Upper lobe of left lung (tissue), 6 donors: ENCODE measurements around the gene SSC4D. TPM values are rescaled to one million over a fixed set of nuclear protein-coding genes. Genes with fewer than 3 reads are reported as not detected.

Experiments
- ATAC-seq, 2 donors: fragments of 200-7000 bp; cut with Tn5 transposase; one replicate each; pipeline ENCODE4 v1.9.1; 2022; ENCODE audit warnings: mild to moderate bottlenecking in 2 of 2, moderate library complexity in 2 of 2; ENCODE audit not compliant: low FRiP score in 2 of 2
- DNase-seq, 2 donors: peaks; one replicate each; pipeline ENCODE4 v3.0.0-alpha.2; 2019 to 2020
- H3K27ac ChIP-seq, 4 donors: fragments of 200-600 bp; sonication (generic); one replicate each; pipeline ENCODE4 v1.5.1; 2016 to 2019
- H3K27me3 ChIP-seq, 4 donors: fragments of 200-600 bp; sonication (generic); one replicate each; pipeline ENCODE4 v1.5.1; 2017 to 2019
- H3K36me3 ChIP-seq, 4 donors: fragments of 200-600 bp; sonication (generic); one replicate each; pipeline ENCODE4 v1.5.1; 2016 to 2019
- H3K4me1 ChIP-seq, 4 donors: fragments of 200-600 bp; sonication (generic); one replicate each; pipeline ENCODE4 v1.5.1; 2018 to 2019
- H3K4me3 ChIP-seq, 4 donors: fragments of 200-600 bp; sonication (generic); one replicate each; pipeline ENCODE4 v1.5.1; 2017 to 2019; ENCODE audit warnings: mild to moderate bottlenecking in 2 of 4, moderate library complexity in 1 of 4
- H3K9me3 ChIP-seq, 4 donors: fragments of 200-600 bp; sonication (generic); one replicate each; pipeline ENCODE4 v1.5.1; 2018 to 2019
- EP300 ChIP-seq, 4 donors: sonication (generic); formaldehyde crosslinking; IDR thresholded peaks; one replicate each; pipeline ENCODE4 v1.5.1; 2017; ENCODE audit warnings: antibody characterized with exemption in 4 of 4, control low read depth in 2 of 4
- POLR2A ChIP-seq, 4 donors: fragments of 450-650 bp; IDR thresholded peaks; one replicate each; pipeline ENCODE4 v1.5.1; 2016 to 2017; ENCODE audit warnings: antibody characterized with exemption in 4 of 4, mild to moderate bottlenecking in 2 of 4
- POLR2AphosphoS5 ChIP-seq, 2 donors: sonication (generic); formaldehyde crosslinking; IDR thresholded peaks; one replicate each; pipeline ENCODE4 v1.5.1; 2017; ENCODE audit warnings: antibody characterized with exemption in 2 of 2
- WGBS, 2 donors: methylation state at CpG; one replicate each; pipeline ENCODE4 v1.1.5; 2017 to 2018; 5-methylcytosine and 5-hydroxymethylcytosine counted together
- total RNA-seq, 6 donors: library from RNA; depleted of rRNA in 4 of 6; stranded (reverse); fragments of >200 nt in 4 of 6; gene quantifications; one replicate each; pipeline versions ENCODE4 v1.1.0 to v1.2.1, GENCODE V29; 2016 to 2021
- TF ChIP-seq, protein P1 (sequence below), 6 experiments: fragments of 450-650 bp in 4 of 6; fragments of 200-600 bp in 2 of 6; sonication (generic) in 2 of 6; IDR thresholded peaks; one replicate each; pipeline ENCODE4 v1.5.1; 2016 to 2019; ENCODE audit warnings: antibody characterized with exemption in 6 of 6
- donor health status: DM: no; HTN: no; CAD: no; lungs with moderate emphysema.
- donor health status: DM: no; HTN: yes; CAD: no; lungs with severe emphysema.

The SSC4D gene
- total RNA-seq, 6 donors from 2014 or later = 1.7 to 2.1 (median 1.9) TPM; not detected in 1

DNA sequence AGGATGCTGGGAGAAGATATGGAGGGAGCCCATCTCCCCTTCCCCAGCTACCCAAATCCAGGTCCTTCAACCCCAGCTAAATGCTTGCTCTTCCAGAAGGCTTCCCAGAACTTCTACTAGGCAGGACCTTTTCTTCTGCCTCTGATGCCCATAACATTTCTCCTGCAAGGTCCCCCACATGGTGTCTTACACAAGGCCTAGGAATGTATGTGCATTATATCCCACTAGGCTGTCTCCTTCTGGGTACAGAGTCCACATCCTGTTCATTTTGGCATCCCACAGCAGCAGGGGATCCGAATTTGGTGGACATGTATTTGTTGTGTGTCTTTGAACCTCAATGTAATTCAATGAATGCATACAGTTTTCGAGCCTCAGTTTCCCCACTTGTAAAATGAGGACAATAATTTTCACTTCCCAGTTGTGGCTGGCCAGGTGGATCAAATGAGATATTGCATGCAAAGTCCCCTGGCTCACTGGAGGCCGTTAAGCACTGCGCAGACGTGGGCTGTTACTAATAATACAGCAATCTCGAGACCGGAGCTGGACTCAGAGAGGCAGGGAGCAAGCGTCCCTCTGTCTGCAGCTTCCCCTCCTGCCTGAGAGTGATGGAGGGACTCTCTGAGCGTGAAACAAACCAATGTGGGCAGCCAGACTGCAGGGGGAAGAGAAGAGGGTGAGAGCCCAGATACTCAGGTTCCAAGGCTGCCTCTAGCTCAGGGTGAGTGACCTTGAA, 32.1 kb downstream of the SSC4D start:
- H3K27me3 ChIP-seq = no peaks in the 10 kb centered on the region
- DNase-seq (no peak), ATAC-seq (no peak)
- no peak overlapping the region for H3K27ac ChIP-seq
- 79 to 85% methylated on average over 9 of the region's 9 CpGs for WGBS, 2 donors
- no peaks in the 10 kb centered on the region for H3K9me3 ChIP-seq
- no peaks in the 10 kb centered on the region for H3K36me3 ChIP-seq
- H3K4me3 ChIP-seq = no peak overlapping the region
- H3K4me1 ChIP-seq = peaks cover 14 to 27% (median 17%) of the 10 kb centered on the region in 4 donors
- no peak for TF ChIP-seq POLR2AphosphoS5 (IDR thresholded peaks at IDR 0.05)
- TF ChIP-seq POLR2A (IDR thresholded peaks at IDR 0.05) = no peak
- TF ChIP-seq, protein P1, sequence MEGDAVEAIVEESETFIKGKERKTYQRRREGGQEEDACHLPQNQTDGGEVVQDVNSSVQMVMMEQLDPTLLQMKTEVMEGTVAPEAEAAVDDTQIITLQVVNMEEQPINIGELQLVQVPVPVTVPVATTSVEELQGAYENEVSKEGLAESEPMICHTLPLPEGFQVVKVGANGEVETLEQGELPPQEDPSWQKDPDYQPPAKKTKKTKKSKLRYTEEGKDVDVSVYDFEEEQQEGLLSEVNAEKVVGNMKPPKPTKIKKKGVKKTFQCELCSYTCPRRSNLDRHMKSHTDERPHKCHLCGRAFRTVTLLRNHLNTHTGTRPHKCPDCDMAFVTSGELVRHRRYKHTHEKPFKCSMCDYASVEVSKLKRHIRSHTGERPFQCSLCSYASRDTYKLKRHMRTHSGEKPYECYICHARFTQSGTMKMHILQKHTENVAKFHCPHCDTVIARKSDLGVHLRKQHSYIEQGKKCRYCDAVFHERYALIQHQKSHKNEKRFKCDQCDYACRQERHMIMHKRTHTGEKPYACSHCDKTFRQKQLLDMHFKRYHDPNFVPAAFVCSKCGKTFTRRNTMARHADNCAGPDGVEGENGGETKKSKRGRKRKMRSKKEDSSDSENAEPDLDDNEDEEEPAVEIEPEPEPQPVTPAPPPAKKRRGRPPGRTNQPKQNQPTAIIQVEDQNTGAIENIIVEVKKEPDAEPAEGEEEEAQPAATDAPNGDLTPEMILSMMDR (IDR thresholded peaks at IDR 0.05) = no peak
- no peak for TF ChIP-seq EP300 (IDR thresholded peaks at IDR 0.05)

DNA sequence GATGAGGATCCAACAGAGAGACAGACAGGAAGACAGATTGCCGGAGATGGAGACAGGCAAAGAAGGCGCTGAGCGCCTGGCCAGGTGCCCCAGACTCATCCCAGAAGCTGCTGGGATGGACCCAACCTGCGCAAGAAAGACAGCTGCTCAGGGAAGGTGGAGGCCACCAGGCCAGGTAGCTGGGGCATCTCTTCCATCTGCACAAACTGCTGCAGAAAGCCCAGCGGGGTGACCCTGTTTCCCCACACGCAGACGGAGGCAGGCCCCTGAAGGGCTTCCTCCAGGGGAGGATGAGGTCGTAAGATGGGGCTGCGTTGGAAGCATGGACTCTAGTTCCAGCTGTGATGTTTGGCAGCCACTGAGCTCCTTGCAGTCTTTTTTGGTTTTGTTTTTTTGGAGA, 34.2 kb downstream of the SSC4D start:
- DNase-seq (no peak), ATAC-seq (no peak)
- TF ChIP-seq POLR2AphosphoS5 (IDR thresholded peaks at IDR 0.05) (no peak), POLR2A (IDR thresholded peaks at IDR 0.05) (no peak), EP300 (IDR thresholded peaks at IDR 0.05) (no peak)
- TF ChIP-seq, protein P1 (IDR thresholded peaks at IDR 0.05) = no peak
- Histone ChIP-seq H3K4me3 (no peak overlapping the region), H3K9me3 (no peaks in the 10 kb centered on the region), H3K27ac (no peak overlapping the region), H3K36me3 (no peaks in the 10 kb centered on the region), H3K27me3 (no peaks in the 10 kb centered on the region), H3K4me1 (peaks cover 7 to 19% (median 12%) of the 10 kb centered on the region in 4 donors)
- WGBS, 2 donors = 86 to 93% methylated on average over 9 of the region's 9 CpGs

GRCh38 chr7:76372984-76373833, 36.3 kb downstream of the SSC4D start:
- WGBS, 2 donors = 55 to 71% methylated on average over 9 of the region's 9 CpGs
- Histone ChIP-seq H3K4me3 (no peak overlapping the region), H3K27ac (no peak overlapping the region), H3K36me3 (no peaks in the 10 kb centered on the region), H3K27me3 (no peaks in the 10 kb centered on the region), H3K4me1 (peaks cover 0 to 8% (median 0%) of the 10 kb centered on the region in 4 donors), H3K9me3 (no peaks in the 10 kb centered on the region)
- TF ChIP-seq POLR2A (IDR thresholded peaks at IDR 0.05) (no peak), EP300 (IDR thresholded peaks at IDR 0.05) (no peak), POLR2AphosphoS5 (IDR thresholded peaks at IDR 0.05) (no peak)
- TF ChIP-seq, protein P1 (IDR thresholded peaks at IDR 0.05) = no peak
- ATAC-seq (peak in 1 of 2 donors; percentile 82), DNase-seq (peak in 1 of 2 donors; percentile 79)

DNA sequence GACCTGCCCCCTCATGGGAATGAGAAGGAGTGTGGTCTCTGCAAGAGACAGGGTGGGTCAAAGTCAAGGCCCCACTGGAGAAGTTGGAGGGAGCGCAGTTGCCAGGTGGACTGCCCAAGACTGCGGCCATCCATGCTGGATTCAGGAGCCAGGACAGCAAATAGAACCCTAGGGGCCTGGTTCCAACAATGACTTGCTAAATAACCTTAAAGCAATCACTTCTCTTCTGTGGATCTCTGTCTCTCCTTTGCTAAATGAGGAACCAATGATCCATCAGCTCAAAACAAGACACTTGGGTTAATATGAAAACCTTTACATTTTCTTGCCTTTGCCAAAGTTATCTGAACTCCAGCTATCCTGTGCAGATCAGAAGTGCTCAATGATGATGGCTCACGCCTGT, 38.1 kb downstream of the SSC4D start:
- WGBS, 2 donors = 100% methylated on average over 3 of the region's 3 CpGs
- DNase-seq = no peak
- no peaks in the 10 kb centered on the region for H3K9me3 ChIP-seq
- no peaks in the 10 kb centered on the region for H3K27me3 ChIP-seq
- H3K36me3 ChIP-seq = no peaks in the 10 kb centered on the region
- TF ChIP-seq EP300 (IDR thresholded peaks at IDR 0.05) = no peak
- TF ChIP-seq, protein P1 (IDR thresholded peaks at IDR 0.05) = no peak
- no peak overlapping the region for H3K27ac ChIP-seq
- ATAC-seq = no peak
- peaks cover 0 to 8% (median 0%) of the 10 kb centered on the region in 4 donors for H3K4me1 ChIP-seq
- H3K4me3 ChIP-seq = no peak overlapping the region
